ENCODE measurements around the gene HIBCH.
A peak's percentile ranks its signal among the peaks of the same experiment; 100 is the strongest.
"Not testable (repeated sequence)": the region's sequence is repeated elsewhere in the genome, so short reads cannot be mapped to it uniquely, and the experiment has no call there.

The HIBCH gene

DNA sequence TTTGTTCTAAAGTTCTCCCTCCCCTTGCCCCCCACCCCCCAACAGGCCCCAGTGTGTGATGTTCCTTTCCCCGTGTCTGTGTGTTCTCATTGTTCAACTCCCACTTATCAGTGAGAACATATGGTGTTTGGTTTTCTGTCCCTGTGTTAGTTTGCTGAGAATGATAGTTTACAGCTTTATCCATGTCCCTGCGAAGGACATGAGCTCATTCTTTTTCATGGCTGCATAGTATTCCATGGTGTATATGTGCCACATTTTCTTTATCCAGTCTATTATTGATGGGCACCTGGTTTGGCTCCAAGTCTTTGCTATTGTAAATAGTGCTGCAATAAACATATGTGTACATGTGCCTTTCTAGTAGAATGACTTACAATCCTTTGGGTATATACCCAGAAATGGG lies 21.7 kb downstream of the HIBCH start:
- not testable (repeated sequence) for H3K27me3 ChIP-seq (ENCODE audit: insufficient read depth, low read length); H3K9me3 ChIP-seq (ENCODE audit: insufficient read depth, low read depth, low read length); H3K4me3 ChIP-seq (ENCODE audit: low read length); H3K9ac ChIP-seq (ENCODE audit: low read depth, low read length); H3K4me1 ChIP-seq (ENCODE audit: insufficient read depth, low read length); H3K27ac ChIP-seq (ENCODE audit: low read length)
- peaks cover 29% of the 10 kb centered on the region for H3K36me3 ChIP-seq (ENCODE audit: insufficient read depth, low read depth, low read length)

DNA sequence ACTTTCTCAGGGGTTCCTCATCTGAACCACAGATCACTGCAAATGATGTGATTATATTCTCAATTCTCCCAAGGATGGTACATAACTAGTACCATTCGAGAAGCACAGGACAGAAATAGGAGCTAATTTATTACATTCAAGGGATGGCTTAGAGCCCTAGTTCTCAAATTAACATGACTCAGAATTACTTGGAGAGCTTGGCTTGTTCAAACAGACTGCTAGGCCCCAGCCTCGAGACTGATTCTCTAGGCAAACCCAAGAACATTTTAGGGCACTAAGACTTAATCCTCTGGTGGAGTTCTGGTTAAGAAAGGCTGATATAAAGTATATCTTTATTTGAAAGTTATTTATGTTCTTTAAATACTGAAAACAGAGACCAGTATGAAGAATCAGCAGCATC lies 35.8 kb downstream of the HIBCH start:
- H3K27ac ChIP-seq (ENCODE audit: low read length) = no peak overlapping the region
- no peaks in the 10 kb centered on the region for H3K9me3 ChIP-seq (ENCODE audit: insufficient read depth, low read depth, low read length)
- no peak overlapping the region for H3K4me3 ChIP-seq (ENCODE audit: low read length)
- no peaks in the 10 kb centered on the region for H3K4me1 ChIP-seq (ENCODE audit: insufficient read depth, low read length)
- no peaks in the 10 kb centered on the region for H3K27me3 ChIP-seq (ENCODE audit: insufficient read depth, low read length)
- no peak overlapping the region for H3K9ac ChIP-seq (ENCODE audit: low read depth, low read length)
- H3K36me3 ChIP-seq (ENCODE audit: insufficient read depth, low read depth, low read length) = peaks cover 33% of the 10 kb centered on the region; the same call in 1 of the 2 replicates

DNA sequence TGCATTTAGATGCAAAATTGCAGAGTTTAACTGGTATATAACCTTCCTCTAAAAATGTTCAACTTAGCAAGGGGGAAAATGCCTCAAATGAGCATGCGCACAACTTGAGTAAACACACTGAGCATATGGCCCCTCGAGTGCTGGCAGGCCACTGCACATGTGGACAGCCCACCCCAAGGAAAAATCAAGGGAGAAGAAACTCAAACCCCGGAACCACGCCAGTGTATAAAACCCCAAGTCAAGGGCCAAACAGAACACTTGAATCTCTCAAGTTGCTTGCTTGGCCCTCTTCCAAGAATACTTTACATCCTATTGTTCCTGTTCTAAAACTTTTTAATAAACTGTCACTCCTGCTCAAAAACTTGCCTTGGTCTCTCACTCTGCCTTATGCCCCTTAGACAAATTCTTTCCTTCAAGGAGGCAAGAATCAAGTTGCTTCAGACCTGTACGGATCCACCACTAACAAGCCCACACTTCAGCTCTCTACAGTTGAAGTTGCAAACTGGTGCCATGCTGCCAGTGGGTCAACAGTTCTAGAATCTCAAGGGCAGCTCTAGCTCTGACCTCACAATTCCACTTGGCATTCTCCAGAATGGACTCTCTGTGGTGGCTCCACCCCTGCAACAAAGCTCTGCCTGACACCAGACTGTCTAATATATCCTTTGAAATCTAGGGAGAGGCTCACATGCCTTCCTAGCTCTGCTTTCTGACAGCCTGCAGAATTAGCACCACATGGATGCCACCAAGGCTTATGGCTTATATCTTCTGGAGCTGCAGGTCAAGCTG lies 38.9 kb downstream of the HIBCH start:
- H3K4me1 ChIP-seq (ENCODE audit: insufficient read depth, low read length) = no peaks in the 10 kb centered on the region
- H3K27ac ChIP-seq (ENCODE audit: low read length) = no peak overlapping the region
- H3K9ac ChIP-seq (ENCODE audit: low read depth, low read length) = no peak overlapping the region
- H3K9me3 ChIP-seq (ENCODE audit: insufficient read depth, low read depth, low read length) = no peaks in the 10 kb centered on the region
- no peak overlapping the region for H3K4me3 ChIP-seq (ENCODE audit: low read length)
- H3K27me3 ChIP-seq (ENCODE audit: insufficient read depth, low read length) = no peaks in the 10 kb centered on the region
- H3K36me3 ChIP-seq (ENCODE audit: insufficient read depth, low read depth, low read length) = peaks cover 21% of the 10 kb centered on the region; the same call in 1 of the 2 replicates

DNA sequence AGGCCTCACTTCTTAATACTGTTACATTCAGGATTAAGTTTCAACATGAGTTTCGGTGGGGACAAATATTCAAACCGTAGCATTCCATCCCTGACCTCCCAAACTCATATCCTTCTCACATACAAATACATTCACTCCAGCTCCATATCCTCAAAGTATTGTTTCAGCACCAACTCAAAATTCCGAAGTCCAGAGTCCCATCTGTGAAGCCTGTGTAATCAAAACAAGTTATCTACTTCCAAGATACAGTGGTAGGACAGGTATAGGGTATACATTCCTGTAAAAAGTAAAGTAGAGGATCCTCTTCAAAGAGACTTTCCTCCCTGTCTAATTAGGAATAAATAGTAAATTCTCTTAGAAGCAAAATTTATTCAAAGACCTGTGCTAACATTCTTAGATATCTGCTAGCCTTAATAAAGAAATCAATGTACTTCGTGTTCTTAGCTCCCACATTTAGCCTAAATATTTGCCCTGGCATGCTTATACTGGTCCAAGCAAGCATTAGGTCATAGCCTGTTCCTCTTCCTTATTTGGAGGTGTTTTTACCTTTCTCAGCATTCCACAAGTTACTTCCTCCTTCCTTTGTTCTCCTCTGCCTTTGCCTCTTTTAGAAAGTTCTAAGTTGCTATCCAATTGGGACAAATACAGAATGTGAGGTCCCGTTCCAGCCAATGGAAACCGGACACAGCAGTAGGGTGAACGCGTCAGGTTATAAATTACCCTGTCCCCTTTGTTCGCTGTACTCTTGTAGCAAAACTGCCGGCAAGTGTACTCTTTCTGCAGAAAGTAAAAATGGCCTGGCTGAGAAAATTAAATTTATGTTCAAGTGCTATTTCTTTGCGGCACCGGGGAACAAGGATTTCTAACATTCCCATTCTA lies 40.1 kb downstream of the HIBCH start:
- not testable (repeated sequence) for H3K4me1 ChIP-seq (ENCODE audit: insufficient read depth, low read length); H3K27me3 ChIP-seq (ENCODE audit: insufficient read depth, low read length); H3K9me3 ChIP-seq (ENCODE audit: insufficient read depth, low read depth, low read length); H3K4me3 ChIP-seq (ENCODE audit: low read length)
- Histone ChIP-seq H3K36me3 (ENCODE audit: insufficient read depth, low read depth, low read length) (peaks cover 17% of the 10 kb centered on the region; the same call in 1 of the 2 replicates), H3K27ac (ENCODE audit: low read length) (peak overlapping the region; percentile 22), H3K9ac (ENCODE audit: low read depth, low read length) (peak overlapping the region; percentile 48; the same call in 1 of the 2 replicates)

DNA sequence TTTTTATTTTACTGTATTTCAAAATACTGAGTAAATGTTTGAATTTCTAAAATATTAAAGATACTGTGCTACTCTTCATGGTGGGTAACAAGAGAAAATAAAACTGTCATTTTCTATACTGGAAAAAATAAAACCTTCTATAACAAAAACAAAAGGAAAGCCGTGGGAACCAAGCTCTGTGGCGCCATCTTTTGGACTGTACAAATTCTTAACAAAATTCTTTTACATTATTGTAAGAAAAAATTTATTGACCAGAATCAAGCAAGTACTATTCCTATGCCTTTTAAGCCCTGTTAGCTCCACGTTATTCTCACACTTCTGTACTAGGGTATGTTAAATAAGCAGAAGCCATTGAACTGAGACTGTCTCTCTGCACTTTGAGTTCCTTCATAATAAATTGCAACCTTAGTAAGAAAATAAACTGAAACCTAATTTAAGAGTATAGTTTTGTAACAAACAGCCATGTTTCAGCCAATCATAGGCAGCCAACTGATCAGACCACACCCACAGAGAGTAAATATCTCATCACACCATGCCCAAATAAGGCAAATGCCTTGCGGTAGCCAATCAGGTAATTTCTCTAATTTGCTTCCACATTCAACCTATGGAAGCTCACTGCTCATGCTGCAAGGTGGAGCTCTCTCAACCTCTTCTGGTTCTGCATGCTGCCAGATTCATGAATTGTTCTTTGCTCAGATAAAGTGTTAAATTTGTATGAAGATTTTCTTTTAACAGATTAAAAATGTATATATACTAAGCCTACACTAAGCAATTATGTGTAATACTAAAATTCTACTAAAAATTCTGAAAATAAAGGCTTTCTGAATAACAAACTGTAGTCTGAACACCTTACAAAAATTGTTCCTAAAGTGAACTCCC lies 42.2 kb downstream of the HIBCH start:
- Histone ChIP-seq H3K9ac (ENCODE audit: low read depth, low read length) (no peak overlapping the region), H3K27ac (ENCODE audit: low read length) (no peak overlapping the region), H3K9me3 (ENCODE audit: insufficient read depth, low read depth, low read length) (no peaks in the 10 kb centered on the region), H3K27me3 (ENCODE audit: insufficient read depth, low read length) (no peaks in the 10 kb centered on the region), H3K4me1 (ENCODE audit: insufficient read depth, low read length) (peaks cover 6% of the 10 kb centered on the region; the same call in 1 of the 2 replicates), H3K4me3 (ENCODE audit: low read length) (no peak overlapping the region), H3K36me3 (ENCODE audit: insufficient read depth, low read depth, low read length) (peaks cover 17% of the 10 kb centered on the region; the same call in 1 of the 2 replicates)

DNA sequence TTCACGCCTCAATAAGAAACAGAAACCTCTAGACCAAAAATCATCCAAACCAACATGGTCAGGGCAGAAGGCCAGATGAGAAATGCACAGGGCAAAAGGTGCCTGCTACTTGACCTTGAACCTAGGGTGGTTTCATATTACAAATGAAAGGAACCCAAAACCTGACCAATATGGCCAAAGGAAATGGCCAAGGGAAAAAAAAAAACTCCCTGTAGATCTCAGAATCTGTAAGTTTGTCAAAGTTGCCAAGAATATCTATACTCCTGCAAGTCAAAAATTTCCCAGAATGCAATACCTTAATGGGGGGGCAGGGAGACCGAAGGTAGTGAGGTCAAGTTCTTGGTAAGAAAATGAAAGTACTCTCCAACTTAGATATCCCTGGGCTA lies 47.2 kb downstream of the HIBCH start:
- Histone ChIP-seq H3K4me3 (ENCODE audit: low read length) (no peak overlapping the region), H3K9me3 (ENCODE audit: insufficient read depth, low read depth, low read length) (no peaks in the 10 kb centered on the region), H3K36me3 (ENCODE audit: insufficient read depth, low read depth, low read length) (no peaks in the 10 kb centered on the region), H3K9ac (ENCODE audit: low read depth, low read length) (no peak overlapping the region), H3K27ac (ENCODE audit: low read length) (no peak overlapping the region), H3K4me1 (ENCODE audit: insufficient read depth, low read length) (peaks cover 6% of the 10 kb centered on the region; the same call in 1 of the 2 replicates), H3K27me3 (ENCODE audit: insufficient read depth, low read length) (no peaks in the 10 kb centered on the region)

DNA sequence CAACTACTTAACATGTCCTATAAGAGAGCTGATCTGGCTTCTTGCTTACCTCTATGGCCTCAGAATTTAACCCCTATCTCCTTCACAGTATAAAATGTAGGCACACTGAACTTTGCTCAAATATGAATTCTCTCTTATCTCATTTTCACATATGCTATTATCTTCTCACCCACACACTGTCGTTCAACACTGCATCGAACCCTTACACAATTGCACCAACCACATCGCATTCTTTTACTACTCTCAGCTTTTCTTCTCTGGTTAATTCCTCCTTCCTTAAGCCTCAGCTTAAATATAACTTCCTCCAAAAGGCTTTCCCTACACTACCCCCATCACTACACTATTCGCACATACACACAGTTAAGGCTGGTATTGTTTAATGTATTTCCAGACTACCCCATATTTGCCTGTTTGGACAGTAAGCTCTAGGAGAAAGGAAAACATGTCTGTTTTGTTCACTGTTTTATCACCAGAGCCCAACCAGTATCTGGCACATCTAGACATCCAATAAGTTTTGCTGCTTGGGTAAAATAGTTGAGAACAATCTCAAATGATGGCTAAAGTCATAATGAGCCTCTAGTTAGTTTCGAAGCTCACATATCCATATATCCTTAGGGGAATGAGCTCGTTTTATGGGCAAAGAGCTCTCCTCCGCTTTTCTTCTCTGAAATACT lies 47.7 kb downstream of the HIBCH start:
- Histone ChIP-seq H3K27ac (ENCODE audit: low read length) (no peak overlapping the region), H3K9ac (ENCODE audit: low read depth, low read length) (no peak overlapping the region), H3K9me3 (ENCODE audit: insufficient read depth, low read depth, low read length) (no peaks in the 10 kb centered on the region), H3K27me3 (ENCODE audit: insufficient read depth, low read length) (no peaks in the 10 kb centered on the region), H3K36me3 (ENCODE audit: insufficient read depth, low read depth, low read length) (no peaks in the 10 kb centered on the region), H3K4me1 (ENCODE audit: insufficient read depth, low read length) (peaks cover 6% of the 10 kb centered on the region; the same call in 1 of the 2 replicates), H3K4me3 (ENCODE audit: low read length) (no peak overlapping the region)

DNA sequence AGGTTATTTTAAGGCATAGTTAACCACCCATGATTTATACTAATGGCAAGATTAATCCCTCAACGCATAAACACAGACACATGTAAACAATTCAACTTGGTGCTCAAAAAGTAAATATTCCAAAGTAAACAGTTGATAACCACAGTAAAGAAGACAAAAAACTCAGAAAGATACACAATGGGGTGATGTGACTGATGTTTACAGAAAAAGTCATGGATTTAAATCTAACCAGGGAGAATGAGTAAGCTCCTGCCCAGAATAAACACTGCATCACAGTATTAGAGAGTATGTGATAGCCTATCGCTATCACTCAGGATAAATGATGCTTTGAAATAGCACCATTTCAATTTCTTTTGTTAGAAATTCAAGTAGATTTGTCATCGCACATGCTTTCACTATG lies 49.3 kb downstream of the HIBCH start:
- no peak overlapping the region for H3K9ac ChIP-seq (ENCODE audit: low read depth, low read length)
- H3K4me1 ChIP-seq (ENCODE audit: insufficient read depth, low read length) = peaks cover 6% of the 10 kb centered on the region; the same call in 1 of the 2 replicates
- no peaks in the 10 kb centered on the region for H3K27me3 ChIP-seq (ENCODE audit: insufficient read depth, low read length)
- H3K27ac ChIP-seq (ENCODE audit: low read length) = no peak overlapping the region
- no peaks in the 10 kb centered on the region for H3K36me3 ChIP-seq (ENCODE audit: insufficient read depth, low read depth, low read length)
- H3K9me3 ChIP-seq (ENCODE audit: insufficient read depth, low read depth, low read length) = peaks cover 2% of the 10 kb centered on the region; the same call in 1 of the 2 replicates
- no peak overlapping the region for H3K4me3 ChIP-seq (ENCODE audit: low read length)

DNA sequence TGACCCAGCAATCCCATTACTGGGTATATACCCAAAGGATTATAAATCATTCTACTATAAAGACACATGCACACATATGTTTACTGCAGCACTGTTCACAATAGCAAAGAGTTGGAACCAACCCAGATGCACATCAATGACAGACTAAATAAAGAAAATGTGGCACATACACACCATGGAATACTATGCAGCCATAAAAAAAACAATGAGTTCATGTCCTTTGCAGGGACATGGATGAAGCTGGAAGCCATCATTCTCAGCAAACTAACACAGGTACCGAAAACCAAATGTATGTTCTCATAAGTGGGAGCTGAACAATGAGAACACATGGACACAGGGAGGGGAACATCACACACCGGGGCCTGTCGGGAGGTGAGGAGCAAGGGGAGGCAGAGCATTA lies 49.9 kb downstream of the HIBCH start:
- not testable (repeated sequence) for H3K9me3 ChIP-seq (ENCODE audit: insufficient read depth, low read depth, low read length); H3K4me3 ChIP-seq (ENCODE audit: low read length); H3K4me1 ChIP-seq (ENCODE audit: insufficient read depth, low read length); H3K9ac ChIP-seq (ENCODE audit: low read depth, low read length); H3K27ac ChIP-seq (ENCODE audit: low read length); H3K27me3 ChIP-seq (ENCODE audit: insufficient read depth, low read length); H3K36me3 ChIP-seq (ENCODE audit: insufficient read depth, low read depth, low read length)

DNA sequence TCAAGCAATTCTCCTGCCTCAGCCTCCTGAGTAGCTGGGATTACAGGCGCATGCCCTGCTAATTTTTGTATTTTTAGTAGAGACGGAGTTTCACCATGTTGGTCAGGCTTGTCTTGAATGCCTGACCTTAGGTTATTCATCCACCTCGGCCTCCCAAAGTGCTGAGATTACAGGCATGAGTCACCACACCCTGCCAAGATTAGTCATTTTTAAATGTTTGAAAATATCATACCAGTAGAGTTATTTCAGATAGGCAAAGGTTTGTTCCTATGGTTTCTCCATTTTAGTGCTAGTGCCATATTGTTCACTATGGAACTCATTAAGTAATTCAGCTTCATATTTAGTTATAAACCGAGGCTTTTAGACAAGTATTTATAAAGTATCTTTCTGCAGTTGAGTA lies 52.3 kb downstream of the HIBCH start:
- H3K4me1 ChIP-seq (ENCODE audit: insufficient read depth, low read length) = no peaks in the 10 kb centered on the region
- H3K27ac ChIP-seq (ENCODE audit: low read length) = no peak overlapping the region

DNA sequence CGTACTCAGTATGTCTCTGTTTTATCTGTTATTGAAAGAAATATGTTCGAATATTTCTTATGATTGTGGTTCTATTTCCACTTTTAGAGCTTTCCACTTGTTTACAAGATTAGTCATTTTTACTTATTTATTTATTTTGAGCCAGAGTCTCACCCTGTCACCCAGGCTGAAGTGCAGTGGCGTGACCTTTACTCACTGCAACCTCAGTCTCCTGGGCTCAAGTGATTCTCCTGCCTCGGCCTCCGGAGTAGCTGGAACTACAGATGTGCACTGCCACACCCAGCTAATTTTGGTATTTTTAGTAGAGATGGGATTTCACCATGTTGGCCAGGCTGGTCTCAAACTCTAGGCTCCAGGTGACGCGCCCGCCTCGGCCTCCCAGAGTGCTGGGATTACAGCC lies 53.3 kb downstream of the HIBCH start:
- Histone ChIP-seq H3K9ac (ENCODE audit: low read depth, low read length) (no peak overlapping the region), H3K9me3 (ENCODE audit: insufficient read depth, low read depth, low read length) (peaks cover 4% of the 10 kb centered on the region; the same call in 1 of the 2 replicates), H3K36me3 (ENCODE audit: insufficient read depth, low read depth, low read length) (no peaks in the 10 kb centered on the region), H3K27ac (ENCODE audit: low read length) (no peak overlapping the region), H3K4me3 (ENCODE audit: low read length) (no peak overlapping the region), H3K4me1 (ENCODE audit: insufficient read depth, low read length) (no peaks in the 10 kb centered on the region), H3K27me3 (ENCODE audit: insufficient read depth, low read length) (no peaks in the 10 kb centered on the region)

More for the DNA sequence above, 52.3 kb downstream of the HIBCH start:
- Histone ChIP-seq H3K27me3 (ENCODE audit: insufficient read depth, low read length) (no peaks in the 10 kb centered on the region), H3K36me3 (ENCODE audit: insufficient read depth, low read depth, low read length) (no peaks in the 10 kb centered on the region), H3K9ac (ENCODE audit: low read depth, low read length) (no peak overlapping the region), H3K4me3 (ENCODE audit: low read length) (no peak overlapping the region), H3K9me3 (ENCODE audit: insufficient read depth, low read depth, low read length) (peaks cover 4% of the 10 kb centered on the region; the same call in 1 of the 2 replicates)

Measured in iPS-20b (cell line).